Sigmoid colon (tissue), 7 donors: ENCODE measurements around the gene SYNJ1. TPM values are rescaled to one million over a fixed set of nuclear protein-coding genes. Genes with fewer than 3 reads are reported as not detected.
"Not testable (repeated sequence)": the region's sequence is repeated elsewhere in the genome, so short reads cannot be mapped to it uniquely, and the experiment has no call there.

ENCODE experiments used
- DNase-seq: peaks from one replicate; pipeline ENCODE4 v3.0.0-alpha.2; 2019
- H3K27ac ChIP-seq, 4 donors: fragments of 200-600 bp; sonication (generic); one replicate each; pipeline ENCODE4 v1.5.1; 2016 to 2019; ENCODE audit warnings: mild to moderate bottlenecking in 1 of 4
- H3K27me3 ChIP-seq, 3 donors: fragments of 200-600 bp; sonication (generic); one replicate each; pipeline ENCODE4 v1.5.1; 2019; ENCODE audit warnings: mild to moderate bottlenecking in 1 of 3
- H3K36me3 ChIP-seq, 4 donors: fragments of 200-600 bp; sonication (generic); one replicate each; pipeline ENCODE4 v1.5.1; 2016 to 2019
- H3K4me1 ChIP-seq, 4 donors: fragments of 200-600 bp; sonication (generic); one replicate each; pipeline ENCODE4 v1.5.1; 2017 to 2019
- H3K4me3 ChIP-seq, 4 donors: fragments of 200-600 bp; sonication (generic); one replicate each; pipeline ENCODE4 v1.5.1; 2017 to 2019; ENCODE audit warnings: mild to moderate bottlenecking in 2 of 4, moderate library complexity in 1 of 4
- H3K9me3 ChIP-seq, 4 donors: fragments of 200-600 bp in 3 of 4; sonication (generic) in 3 of 4; one replicate each; pipeline versions ENCODE4 v1.5.1 to v1.6.1; 2013 to 2019
- CTCF ChIP-seq, 4 experiments: fragments of 450-650 bp in 3 of 4; fragments of 200-600 bp in 1 of 4; IDR thresholded peaks; one replicate each; pipeline ENCODE4 v1.5.1; 2016 to 2019; ENCODE audit warnings: antibody characterized with exemption in 4 of 4, mild to moderate bottlenecking in 3 of 4, moderate library complexity in 2 of 4
- EP300 ChIP-seq, 4 donors: sonication (generic); formaldehyde crosslinking; IDR thresholded peaks; one replicate each; pipeline ENCODE4 v1.6.1; 2017; ENCODE audit warnings: antibody characterized with exemption in 4 of 4
- POLR2A ChIP-seq, 2 donors: fragments of 450-650 bp; IDR thresholded peaks; one replicate each; pipeline ENCODE4 v1.6.1; 2016; ENCODE audit warnings: antibody characterized with exemption in 2 of 2, mild to moderate bottlenecking in 2 of 2, moderate library complexity in 2 of 2
- POLR2AphosphoS5 ChIP-seq, 4 donors: sonication (generic); formaldehyde crosslinking; IDR thresholded peaks; one replicate each; pipeline ENCODE4 v1.6.1; 2017; ENCODE audit warnings: antibody characterized with exemption in 4 of 4
- WGBS, 2 donors: extraction: QIAGEN DNeasy Blood & Tissue Kit; methylation state at CpG; one replicate each; pipeline ENCODE4 v1.1.7; 2013; 5-methylcytosine and 5-hydroxymethylcytosine counted together
- intact Hi-C: fragments of 100-400 bp; cut with DNase I; formaldehyde crosslinking; loops from one replicate; pipeline ENCODE4 v1.15.1; 2023
- polyA plus RNA-seq, 3 donors: library from polyadenylated mRNA; stranded (reverse); fragments of 200-250 nt; gene quantifications; one replicate each; pipeline ENCODE4 v1.2.3, GENCODE V29; 2013
- total RNA-seq, 4 donors: library from RNA; depleted of rRNA; stranded (reverse); fragments of >200 nt; gene quantifications; one replicate each; pipeline ENCODE4 v1.1.0, GENCODE V29; 2016
- donor health status: healthy with polysubstance abuse.
- donor health status: Bipolar disorder and iron deficiency.
- donor health status: healthy.

Gene SYNJ1
- total and polyA plus RNA-seq, 7 donors = 3.7 to 12.0 (median 5.1) TPM

DNA sequence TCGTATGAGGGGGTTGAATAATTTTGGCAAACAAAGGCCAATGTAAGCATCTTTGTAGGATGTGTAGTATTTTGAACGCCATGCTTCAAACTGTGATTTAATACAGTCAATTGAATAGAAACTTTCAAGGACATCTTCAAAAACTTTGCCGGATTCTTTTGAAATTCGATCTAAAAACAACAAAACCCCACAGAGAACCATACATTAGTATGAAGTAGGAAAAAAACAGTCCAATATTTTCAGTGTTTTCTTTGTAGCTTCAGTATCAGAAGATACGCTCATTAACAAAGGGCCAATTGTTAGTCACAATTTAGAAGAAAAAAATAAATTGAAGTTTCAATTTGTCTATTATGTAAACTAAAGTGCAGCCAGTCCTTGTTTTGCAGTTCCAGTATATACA lies 20.7 kb upstream of the SYNJ1 start:
- Histone ChIP-seq H3K27me3 (no peaks in the 10 kb centered on the region), H3K4me3 (no peak overlapping the region), H3K9me3 (no peaks in the 10 kb centered on the region), H3K36me3 (peaks cover 9 to 96% (median 38%) of the 10 kb centered on the region in 4 donors), H3K27ac (no peak overlapping the region), H3K4me1 (no peaks in the 10 kb centered on the region)
- WGBS, 2 donors = 93 to 94% methylated on average over 5 of the region's 5 CpGs
- no peak for TF ChIP-seq POLR2AphosphoS5 (IDR thresholded peaks at IDR 0.05)
- intact Hi-C loops = no loop called here
- DNase-seq = no peak

DNA sequence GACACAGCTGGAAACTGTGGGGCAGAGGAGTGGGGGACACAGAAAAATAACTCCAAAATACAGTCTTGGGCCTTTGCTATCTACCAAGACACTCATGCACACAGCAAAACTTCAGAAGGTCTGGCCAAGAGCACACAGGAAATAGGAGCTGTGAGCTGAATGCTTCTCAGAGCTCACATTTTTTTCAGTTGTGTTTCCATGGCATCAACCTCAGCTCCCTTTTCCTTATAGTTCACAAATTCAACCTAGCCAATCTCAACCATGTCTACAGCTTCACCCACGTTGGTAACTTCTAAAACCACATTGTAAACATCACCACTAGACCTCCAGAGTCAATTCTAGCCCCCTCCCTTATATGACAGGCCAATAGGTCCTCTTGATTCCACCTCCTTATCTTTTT lies 19.6 kb upstream of the SYNJ1 start:
- H3K36me3 ChIP-seq = peaks cover 15 to 97% (median 44%) of the 10 kb centered on the region in 4 donors

DNA sequence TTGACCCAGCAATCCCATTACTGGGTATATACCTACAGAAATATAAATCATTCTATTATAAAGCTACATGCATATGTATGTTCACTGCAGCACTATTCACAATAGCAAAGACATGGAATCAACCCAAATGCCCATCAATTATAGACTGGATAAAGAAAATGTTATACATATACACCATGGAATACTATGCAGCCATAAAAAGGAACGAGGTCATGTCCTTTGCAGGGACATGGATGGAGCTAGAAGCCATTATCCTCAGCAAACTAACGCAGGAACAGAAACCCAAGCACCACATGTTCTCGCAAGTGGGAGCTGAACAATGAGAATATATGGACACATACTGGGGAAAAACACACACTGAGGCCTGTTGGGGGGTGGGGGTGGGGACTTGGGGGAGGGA lies 18.9 kb upstream of the SYNJ1 start:
- intact Hi-C loops, H3K9me3 ChIP-seq, H3K27ac ChIP-seq, H3K4me3 ChIP-seq, DNase-seq, H3K4me1 ChIP-seq, H3K27me3 ChIP-seq: not testable (repeated sequence)
- H3K36me3 ChIP-seq = peaks cover 16 to 98% (median 51%) of the 10 kb centered on the region in 4 donors
- 97 to 99% methylated on average over 3 of the region's 3 CpGs for WGBS, 2 donors

More for the DNA sequence above, 19.6 kb upstream of the SYNJ1 start:
- intact Hi-C loops = no loop called here
- WGBS, 2 donors = 69 to 72% methylated on average over 1 of the region's 1 CpG
- no peaks in the 10 kb centered on the region for H3K27me3 ChIP-seq
- H3K4me1 ChIP-seq = no peaks in the 10 kb centered on the region
- TF ChIP-seq POLR2A (IDR thresholded peaks at IDR 0.05) (no peak), EP300 (IDR thresholded peaks at IDR 0.05) (no peak), CTCF (IDR thresholded peaks at IDR 0.05) (no peak)
- H3K27ac ChIP-seq = no peak overlapping the region
- no peak for DNase-seq
- H3K9me3 ChIP-seq = no peaks in the 10 kb centered on the region
- H3K4me3 ChIP-seq = no peak overlapping the region

DNA sequence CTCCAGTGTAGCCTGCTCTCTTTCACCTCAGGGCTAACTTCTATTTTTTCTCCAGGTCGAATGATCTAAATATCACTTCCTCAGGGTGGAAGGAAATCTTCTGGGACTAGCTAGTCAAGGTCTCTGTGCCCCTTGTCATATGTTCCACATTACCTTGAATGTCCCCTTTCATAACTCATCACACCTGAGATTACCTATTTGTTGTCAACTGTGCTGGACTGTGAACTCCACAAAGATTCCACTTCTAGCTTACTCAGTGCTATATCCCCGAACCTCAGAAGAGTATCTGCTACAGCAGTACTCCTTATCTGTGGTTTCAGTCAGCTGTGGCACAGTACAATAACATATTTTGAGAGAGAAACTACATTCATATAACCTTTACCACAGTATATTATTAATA lies 14.6 kb upstream of the SYNJ1 start:
- no peak for DNase-seq
- no peak overlapping the region for H3K4me3 ChIP-seq
- no peaks in the 10 kb centered on the region for H3K27me3 ChIP-seq
- H3K27ac ChIP-seq = no peak overlapping the region
- intact Hi-C loops = no loop called here
- H3K4me1 ChIP-seq = no peaks in the 10 kb centered on the region
- H3K36me3 ChIP-seq = peaks cover 16 to 94% (median 42%) of the 10 kb centered on the region in 4 donors
- TF ChIP-seq CTCF (IDR thresholded peaks at IDR 0.05) = no peak
- TF ChIP-seq POLR2A (IDR thresholded peaks at IDR 0.05) = no peak
- no peak for TF ChIP-seq EP300 (IDR thresholded peaks at IDR 0.05)
- no peak for TF ChIP-seq POLR2AphosphoS5 (IDR thresholded peaks at IDR 0.05)
- 83 to 86% methylated on average over 2 of the region's 2 CpGs for WGBS, 2 donors
- no peaks in the 10 kb centered on the region for H3K9me3 ChIP-seq

- TF ChIP-seq POLR2AphosphoS5 (IDR thresholded peaks at IDR 0.05) = no peak
- no peak for TF ChIP-seq POLR2A (IDR thresholded peaks at IDR 0.05)
- TF ChIP-seq CTCF (IDR thresholded peaks at IDR 0.05) = no peak
- TF ChIP-seq EP300 (IDR thresholded peaks at IDR 0.05) = no peak
- Histone ChIP-seq H3K4me1 (no peaks in the 10 kb centered on the region), H3K4me3 (no peak overlapping the region), H3K27me3 (no peaks in the 10 kb centered on the region), H3K27ac (no peak overlapping the region), H3K9me3 (no peaks in the 10 kb centered on the region), H3K36me3 (peaks cover 16 to 94% (median 33%) of the 10 kb centered on the region in 4 donors)
- DNase-seq = no peak
- intact Hi-C loops = no loop called here
- 69 to 86% methylated on average over 3 of the region's 3 CpGs for WGBS, 2 donors
Measured at GRCh38 chr21:32741336-32741735, 13.5 kb upstream of the SYNJ1 start.

DNA sequence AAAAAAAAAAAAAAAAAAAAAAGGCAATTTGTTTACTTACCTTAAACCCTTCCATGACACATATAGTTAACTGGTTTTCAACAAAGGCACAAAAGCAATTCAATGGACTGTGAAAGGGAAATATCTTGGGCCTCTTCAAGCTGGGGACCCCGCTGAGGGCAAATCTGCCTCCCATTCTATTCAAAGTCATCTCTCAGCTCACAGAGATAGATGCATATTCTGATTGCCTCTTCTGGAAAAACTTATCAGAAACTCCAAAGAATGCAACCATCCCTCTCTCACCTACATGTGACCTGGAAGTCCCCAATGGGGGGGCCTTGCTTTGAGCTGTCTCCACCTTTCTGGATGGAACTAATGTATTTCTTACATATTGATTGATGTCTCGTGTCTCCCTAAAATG lies 12.1 kb upstream of the SYNJ1 start:
- TF ChIP-seq POLR2A (IDR thresholded peaks at IDR 0.05) (no peak), POLR2AphosphoS5 (IDR thresholded peaks at IDR 0.05) (no peak), EP300 (IDR thresholded peaks at IDR 0.05) (no peak), CTCF (IDR thresholded peaks at IDR 0.05) (no peak)
- no peaks in the 10 kb centered on the region for H3K9me3 ChIP-seq
- no peak for DNase-seq
- H3K4me3 ChIP-seq = no peak overlapping the region
- peaks cover 16 to 89% (median 32%) of the 10 kb centered on the region in 4 donors for H3K36me3 ChIP-seq
- intact Hi-C loops = no loop called here
- H3K27me3 ChIP-seq = no peaks in the 10 kb centered on the region
- 96 to 98% methylated on average over 2 of the region's 2 CpGs for WGBS, 2 donors
- no peak overlapping the region for H3K27ac ChIP-seq
- no peaks in the 10 kb centered on the region for H3K4me1 ChIP-seq

GRCh38 chr21:32736083-32736482 lies 8.3 kb upstream of the SYNJ1 start:
- intact Hi-C loops, H3K27me3 ChIP-seq, H3K4me1 ChIP-seq, H3K4me3 ChIP-seq, DNase-seq, H3K9me3 ChIP-seq, H3K27ac ChIP-seq: not testable (repeated sequence)
- peaks cover 0 to 73% (median 7%) of the 10 kb centered on the region in 4 donors for H3K36me3 ChIP-seq
- 93 to 95% methylated on average over 4 of the region's 4 CpGs for WGBS, 2 donors
